ENCODE data around the gene HSPG2.

Gene HSPG2

GRCh38 chr1:21899987-21900386 is 37.1 kb downstream of the HSPG2 start:
- no peaks in the 10 kb centered on the region for H3K27me3 ChIP-seq (ENCODE audit: insufficient read depth, poor library complexity, severe bottlenecking)
- no peak for TF ChIP-seq SPI1 (IDR thresholded peaks at IDR 0.05; ENCODE audit: borderline replicate concordance, low read depth)
- TF ChIP-seq CTCF (IDR thresholded peaks at IDR 0.05; ENCODE audit: insufficient read depth, low read length): no peak
- TF ChIP-seq GABPA (IDR thresholded peaks at IDR 0.05; ENCODE audit: low read depth): no peak
- no peak for TF ChIP-seq REST (IDR thresholded peaks at IDR 0.05; ENCODE audit: insufficient replicate concordance, low read depth)
- no peak overlapping the region for H3K4me3 ChIP-seq (replicated peaks; ENCODE audit: insufficient read depth, low read length)
- H3K27ac ChIP-seq (replicated peaks): no peak overlapping the region
- DNase-seq (ENCODE audit: low read depth in 1 of 2, low spot score in 1 of 2): no peak

GRCh38 chr1:21899267-21899810 is 37.8 kb downstream of the HSPG2 start:
- H3K4me3 ChIP-seq (replicated peaks; ENCODE audit: insufficient read depth, low read length): no peak overlapping the region
- TF ChIP-seq GABPA (IDR thresholded peaks at IDR 0.05; ENCODE audit: low read depth) (no peak), SPI1 (IDR thresholded peaks at IDR 0.05; ENCODE audit: borderline replicate concordance, low read depth) (no peak), POLR2AphosphoS5 (IDR thresholded peaks at IDR 0.05; ENCODE audit: low read depth) (no peak), REST (IDR thresholded peaks at IDR 0.05; ENCODE audit: insufficient replicate concordance, low read depth) (no peak), CTCF (IDR thresholded peaks at IDR 0.05; ENCODE audit: insufficient read depth, low read length) (no peak)
- H3K27me3 ChIP-seq (ENCODE audit: insufficient read depth, poor library complexity, severe bottlenecking): no peaks in the 10 kb centered on the region
- DNase-seq (ENCODE audit: low read depth in 1 of 2, low spot score in 1 of 2): no peak
- H3K27ac ChIP-seq (replicated peaks): no peak overlapping the region

GRCh38 chr1:21898326-21899200 is 38.5 kb downstream of the HSPG2 start:
- DNase-seq (ENCODE audit: low read depth in 1 of 2, low spot score in 1 of 2): no peak
- H3K4me3 ChIP-seq (replicated peaks; ENCODE audit: insufficient read depth, low read length): no peak overlapping the region
- no peak for TF ChIP-seq GABPA (IDR thresholded peaks at IDR 0.05; ENCODE audit: low read depth)
- no peak for TF ChIP-seq CTCF (IDR thresholded peaks at IDR 0.05; ENCODE audit: insufficient read depth, low read length)
- TF ChIP-seq SPI1 (IDR thresholded peaks at IDR 0.05; ENCODE audit: borderline replicate concordance, low read depth): no peak
- TF ChIP-seq POLR2AphosphoS5 (IDR thresholded peaks at IDR 0.05; ENCODE audit: low read depth): no peak
- H3K27me3 ChIP-seq (ENCODE audit: insufficient read depth, poor library complexity, severe bottlenecking): no peaks in the 10 kb centered on the region
- H3K27ac ChIP-seq (replicated peaks): no peak overlapping the region
